ENCODE measurements around the gene C11orf97. TPM values are rescaled to one million over a fixed set of nuclear protein-coding genes. Genes with fewer than 3 reads are reported as not detected.

Gene C11orf97
- total and polyA plus RNA-seq, 2 of the 8 experiments (the other 6 are each of a cell fraction or from before 2014, with no cell fraction given), result not detected

- Histone ChIP-seq H3K79me2 (ENCODE audit: control insufficient read depth in 1 of 2, insufficient read depth in 2 of 2, low read length in 2 of 2) (no peaks in the 10 kb centered on the region), H3K79me1 (ENCODE audit: low read depth, low read length) (no peaks in the 10 kb centered on the region; the same call in 1 of the 2 replicates), H4K5ac (ENCODE audit: insufficient read length, low read depth, low read length) (no peak overlapping the region), H2BK120ac (replicated peaks; ENCODE audit: low read depth, low read length) (no peak overlapping the region), H4K20me1 (replicated peaks in 1 of 2; ENCODE audit: control insufficient read depth in 1 of 2, insufficient read depth in 2 of 2, low read length in 2 of 2) (peaks cover 0 to 2% of the 10 kb centered on the region in 2 experiments), H3K9me3 (ENCODE audit: insufficient read depth in 2 of 2, low read depth in 1 of 2, low read length in 1 of 2) (no peaks in the 10 kb centered on the region), H4K8ac (ENCODE audit: extremely low read depth, insufficient read depth, low read length) (no peak overlapping the region), H3K27ac (ENCODE audit: low read depth, low read length) (no peak overlapping the region), H2AFZ (ENCODE audit: low read length) (no peak overlapping the region), H3K18ac (ENCODE audit: extremely low read depth, low read length) (no peak overlapping the region), H3K23me2 (ENCODE audit: low read depth, low read length) (peaks cover 9% of the 10 kb centered on the region), H2BK5ac (ENCODE audit: low read depth, low read length) (no peak overlapping the region), H2AK5ac (ENCODE audit: low read depth, low read length) (no peak overlapping the region), H3K4me2 (ENCODE audit: insufficient read depth in 1 of 2, low read depth in 2 of 2, low read length in 2 of 2) (no peak overlapping the region), H2BK20ac (ENCODE audit: low read length) (no peak overlapping the region), H3K4me3 (ENCODE audit: extremely low read depth in 1 of 4, insufficient read depth in 2 of 4, low read depth in 3 of 4, low read length in 4 of 4) (no peak overlapping the region), H3K4ac (replicated peaks; ENCODE audit: insufficient read length, low read depth, low read length) (no peak overlapping the region), H3K36me3 (ENCODE audit: control insufficient read depth in 2 of 4, insufficient read depth in 4 of 4, low read length in 3 of 4) (no peaks in the 10 kb centered on the region), H2BK12ac (ENCODE audit: low read depth, low read length) (no peak overlapping the region), H3K27me3 (replicated peaks in 1 of 4; ENCODE audit: control insufficient read depth in 3 of 4, extremely low read depth in 1 of 4, insufficient read depth in 3 of 4, low read length in 3 of 4) (peaks cover 0 to 14% (median 12%) of the 10 kb centered on the region in 4 experiments; a peak in 5 of 7 replicates), H3K23ac (ENCODE audit: insufficient read length) (no peak overlapping the region), H3K56ac (replicated peaks; ENCODE audit: insufficient read length, low read depth, low read length) (no peak overlapping the region), H3K14ac (ENCODE audit: insufficient read length) (no peak overlapping the region), H2BK15ac (ENCODE audit: low read length) (no peak overlapping the region), H4K91ac (replicated peaks; ENCODE audit: insufficient read length, low read length) (no peak overlapping the region), H3K4me1 (replicated peaks in 1 of 4; ENCODE audit: control insufficient read depth in 3 of 4, insufficient read depth in 4 of 4, low read length in 3 of 4) (peaks cover 0 to 4% (median 0%) of the 10 kb centered on the region in 4 experiments; a peak in 2 of 7 replicates), H3K9ac (replicated peaks in 1 of 4; ENCODE audit: extremely low read depth in 1 of 4, low read depth in 3 of 4, low read length in 3 of 4) (no peak overlapping the region)
- DNase-seq (ENCODE audit: low read depth in 1 of 2, low spot score in 2 of 2) (no peak), FAIRE-seq (no peak)
- 4% methylated on average over 1 of the region's 1 CpG; no CpG with 5 or more reads in 1 of the 2 experiments for WGBS, 2 experiments (ENCODE audit: extremely low coverage in 1 of 2, insufficient coverage in 1 of 2, insufficient read length in 1 of 2, insufficient replicate concordance in 2 of 2, low coverage in 1 of 2, low lambda C conversion rate in 2 of 2, missing lambda C conversion rate in 1 of 2)
- no peak for TF ChIP-seq RNF2 (IDR thresholded peaks at IDR 0.05; ENCODE audit: borderline replicate concordance, low read depth, low read length, missing control alignments, poor library complexity, severe bottlenecking)
- TF ChIP-seq YY1 (IDR thresholded peaks at IDR 0.05; ENCODE audit: low read depth, low read length), result no peak
- CTCF ChIA-PET (ENCODE audit: partially characterized antibody), result interaction anchor here (0.6 to 2.8 kb wide), 11 partner anchors 10 to 621 kb away, joined by 3 to 10 read pairs (median 3); no protein-coding TSS in a partner anchor
- POLR2A ChIA-PET (ENCODE audit: partially characterized antibody), result interaction anchor here (0.7 kb wide), 1 partner anchor 52 kb away, joined by 3 read pairs; no protein-coding TSS in a partner anchor
Observed at GRCh38 chr11:94516725-94517124, 4.5 kb downstream of the C11orf97 start.

All from H1 (cell line).